GM06990 (cell line): Measurements from ENCODE around the gene ITIH5.

Experiments
- DNase-seq: peaks from one replicate; pipeline ENCODE4 v3.0.0-alpha.2; 2011; ENCODE audit not compliant: insufficient read length; ENCODE audit errors: extremely low read depth
- H3K27me3 ChIP-seq: replicated peaks from 2 replicates; pipeline ENCODE4 v1.6.0; 2011; ENCODE audit warnings: low read length; ENCODE audit not compliant: control insufficient read depth, insufficient read depth
- H3K36me3 ChIP-seq: 2 replicates; pipeline ENCODE4 v1.5.1; 2011; ENCODE audit warnings: low read length; ENCODE audit not compliant: control insufficient read depth, insufficient read depth
- H3K4me3 ChIP-seq: replicated peaks from 2 replicates; pipeline ENCODE4 v1.5.1; 2011; ENCODE audit warnings: low read depth, mild to moderate bottlenecking, control low read depth, low read length
- TF ChIP-seq, protein P1 (sequence below): IDR thresholded peaks from 2 replicates; pipeline ENCODE4 v1.5.1; 2011; ENCODE audit warnings: low read length, control low read depth, mild to moderate bottlenecking, inconsistent platforms; ENCODE audit not compliant: insufficient read depth, poor library complexity, severe bottlenecking

Gene ITIH5

DNA sequence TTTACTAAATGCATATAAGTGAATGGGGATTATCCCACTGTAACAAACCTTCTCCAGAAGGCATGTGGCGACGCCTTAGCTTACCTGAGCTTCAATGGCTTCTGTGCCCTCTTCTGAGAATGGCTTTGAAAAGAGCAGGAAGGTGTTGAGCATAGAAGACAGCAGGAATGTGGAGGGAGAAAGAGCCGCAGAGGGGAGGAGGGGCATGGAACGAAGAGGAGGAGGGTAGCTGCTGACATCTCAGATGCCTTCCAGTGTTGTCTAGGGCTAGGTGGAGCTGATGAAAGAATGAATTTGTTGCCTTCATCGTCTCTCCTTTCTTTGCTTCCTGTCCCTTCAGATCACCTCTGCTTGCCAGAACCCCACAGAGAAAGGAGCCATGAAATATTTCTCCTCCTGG lies 86.2 kb downstream of the ITIH5 start:
- TF ChIP-seq, protein P1, sequence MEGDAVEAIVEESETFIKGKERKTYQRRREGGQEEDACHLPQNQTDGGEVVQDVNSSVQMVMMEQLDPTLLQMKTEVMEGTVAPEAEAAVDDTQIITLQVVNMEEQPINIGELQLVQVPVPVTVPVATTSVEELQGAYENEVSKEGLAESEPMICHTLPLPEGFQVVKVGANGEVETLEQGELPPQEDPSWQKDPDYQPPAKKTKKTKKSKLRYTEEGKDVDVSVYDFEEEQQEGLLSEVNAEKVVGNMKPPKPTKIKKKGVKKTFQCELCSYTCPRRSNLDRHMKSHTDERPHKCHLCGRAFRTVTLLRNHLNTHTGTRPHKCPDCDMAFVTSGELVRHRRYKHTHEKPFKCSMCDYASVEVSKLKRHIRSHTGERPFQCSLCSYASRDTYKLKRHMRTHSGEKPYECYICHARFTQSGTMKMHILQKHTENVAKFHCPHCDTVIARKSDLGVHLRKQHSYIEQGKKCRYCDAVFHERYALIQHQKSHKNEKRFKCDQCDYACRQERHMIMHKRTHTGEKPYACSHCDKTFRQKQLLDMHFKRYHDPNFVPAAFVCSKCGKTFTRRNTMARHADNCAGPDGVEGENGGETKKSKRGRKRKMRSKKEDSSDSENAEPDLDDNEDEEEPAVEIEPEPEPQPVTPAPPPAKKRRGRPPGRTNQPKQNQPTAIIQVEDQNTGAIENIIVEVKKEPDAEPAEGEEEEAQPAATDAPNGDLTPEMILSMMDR: no peak

DNA sequence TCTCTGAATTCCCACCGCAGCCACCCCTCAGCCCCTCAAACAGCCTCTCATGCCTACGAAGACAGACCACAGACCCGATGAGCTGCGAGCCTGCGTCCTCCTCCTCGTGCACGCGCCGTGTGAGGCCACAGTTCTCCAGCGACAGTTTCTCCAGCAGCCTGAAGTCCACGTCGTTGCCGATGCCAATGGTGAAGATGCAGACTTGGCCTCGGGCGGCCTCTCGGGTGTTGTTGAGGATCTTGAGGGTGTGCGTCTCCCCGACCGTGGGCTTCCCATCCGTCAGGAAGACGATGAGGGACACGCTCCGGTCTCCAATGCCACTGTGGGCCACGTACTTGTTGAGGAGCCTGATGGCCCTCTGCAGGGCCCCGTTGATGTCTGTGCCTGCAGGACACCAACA lies 87.1 kb downstream of the ITIH5 start:
- no peak for DNase-seq
- TF ChIP-seq, protein P1: no peak
- Histone ChIP-seq H3K4me3 (no peak overlapping the region), H3K36me3 (no peaks in the 10 kb centered on the region), H3K27me3 (peaks cover 2% of the 10 kb centered on the region; the same call in 1 of the 2 replicates)

More for the DNA sequence above, 86.2 kb downstream of the ITIH5 start:
- Histone ChIP-seq H3K36me3 (no peaks in the 10 kb centered on the region), H3K27me3 (peaks cover 2% of the 10 kb centered on the region; the same call in 1 of the 2 replicates), H3K4me3 (no peak overlapping the region)
- no peak for DNase-seq

DNA sequence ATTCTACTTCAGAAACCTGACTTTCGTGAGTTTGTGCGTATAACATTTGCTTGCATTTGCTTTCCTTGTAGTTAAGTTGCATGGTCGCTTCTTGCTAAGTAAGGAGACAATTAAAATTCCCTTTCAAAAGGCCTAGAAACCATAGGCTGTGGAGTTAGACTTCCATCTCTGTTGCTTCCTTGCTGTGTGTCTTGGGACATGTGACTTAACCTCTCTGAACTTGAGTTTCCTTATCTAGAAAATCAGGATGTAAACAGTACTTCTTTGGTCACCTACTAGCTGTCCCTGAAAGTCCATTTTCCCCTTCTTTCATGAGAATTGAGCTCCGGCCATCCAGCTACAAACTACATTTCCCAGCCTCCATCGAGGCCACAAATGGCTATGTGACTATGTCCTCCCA lies 89.2 kb downstream of the ITIH5 start:
- Histone ChIP-seq H3K36me3 (no peaks in the 10 kb centered on the region), H3K27me3 (peaks cover 2% of the 10 kb centered on the region; the same call in 1 of the 2 replicates), H3K4me3 (no peak overlapping the region)
- DNase-seq: no peak
- TF ChIP-seq, protein P1: no peak

DNA sequence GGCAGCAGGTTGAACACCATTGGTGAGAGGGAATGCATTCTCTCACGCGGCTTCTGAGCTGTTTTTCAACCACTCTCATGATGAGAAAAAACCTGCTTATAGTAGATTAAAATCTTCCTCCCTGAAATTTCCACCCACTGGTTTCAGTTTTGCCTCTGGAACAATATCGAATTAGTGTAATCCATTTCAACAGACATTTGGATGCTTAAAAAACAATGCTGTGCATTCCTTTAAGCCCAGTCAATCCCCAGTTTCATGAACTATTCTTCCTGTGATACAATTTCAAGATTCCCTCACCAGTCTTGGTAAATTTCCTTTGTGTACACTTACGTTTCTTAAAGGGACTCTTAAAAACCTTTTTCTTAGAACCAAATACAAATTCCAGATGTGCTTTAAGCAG lies 89.6 kb downstream of the ITIH5 start:
- DNase-seq: no peak
- H3K4me3 ChIP-seq: no peak overlapping the region
- H3K36me3 ChIP-seq: no peaks in the 10 kb centered on the region
- TF ChIP-seq, protein P1: no peak
- H3K27me3 ChIP-seq: peaks cover 2% of the 10 kb centered on the region; the same call in 1 of the 2 replicates

DNA sequence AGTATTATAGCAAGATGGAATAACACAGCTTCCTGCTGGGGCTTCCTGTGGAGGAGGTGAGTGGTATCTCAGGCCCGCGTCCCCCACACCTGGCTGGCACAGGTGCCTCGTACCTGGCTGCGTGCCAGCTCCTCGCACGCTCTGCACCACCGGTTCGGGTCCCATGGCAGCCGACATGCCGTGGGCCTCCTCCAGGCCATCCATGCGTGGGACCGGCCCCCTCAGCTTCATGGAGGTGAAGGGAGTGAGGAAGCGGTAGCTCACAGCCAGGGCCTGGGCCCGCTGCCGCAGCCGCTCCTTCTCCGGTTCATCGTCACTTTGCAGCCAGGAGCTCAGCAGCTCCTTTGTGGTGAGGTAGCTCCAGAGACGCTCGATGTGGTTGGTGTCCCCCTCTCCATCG lies 90.4 kb downstream of the ITIH5 start:
- TF ChIP-seq, protein P1: no peak
- H3K27me3 ChIP-seq: peaks cover 2% of the 10 kb centered on the region; the same call in 1 of the 2 replicates
- H3K36me3 ChIP-seq: no peaks in the 10 kb centered on the region
- no peak for DNase-seq
- H3K4me3 ChIP-seq: no peak overlapping the region

DNA sequence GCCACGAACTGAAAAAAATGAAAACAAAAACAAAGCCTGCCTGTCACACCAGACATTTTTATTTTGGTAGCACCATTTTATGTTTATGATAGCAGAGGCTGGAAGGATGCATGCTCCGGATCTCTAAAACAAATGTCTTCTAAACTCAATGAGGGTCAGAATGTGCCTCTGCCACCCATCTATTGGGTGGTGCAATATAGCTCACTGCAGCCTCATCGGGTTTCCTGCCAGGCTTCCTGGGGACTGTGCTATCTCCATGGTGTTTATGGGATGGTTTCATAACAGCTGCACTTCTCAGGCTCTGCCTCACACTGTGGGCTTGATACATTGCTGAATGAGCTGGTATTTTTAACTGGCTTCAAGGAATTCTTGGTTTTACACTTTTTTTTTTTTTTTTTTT lies 94.4 kb downstream of the ITIH5 start:
- no peak for DNase-seq
- TF ChIP-seq, protein P1: no peak
- Histone ChIP-seq H3K27me3 (peaks cover 4% of the 10 kb centered on the region), H3K4me3 (no peak overlapping the region), H3K36me3 (no peaks in the 10 kb centered on the region)
